Measurements from ENCODE around the gene TESK2.

DNA sequence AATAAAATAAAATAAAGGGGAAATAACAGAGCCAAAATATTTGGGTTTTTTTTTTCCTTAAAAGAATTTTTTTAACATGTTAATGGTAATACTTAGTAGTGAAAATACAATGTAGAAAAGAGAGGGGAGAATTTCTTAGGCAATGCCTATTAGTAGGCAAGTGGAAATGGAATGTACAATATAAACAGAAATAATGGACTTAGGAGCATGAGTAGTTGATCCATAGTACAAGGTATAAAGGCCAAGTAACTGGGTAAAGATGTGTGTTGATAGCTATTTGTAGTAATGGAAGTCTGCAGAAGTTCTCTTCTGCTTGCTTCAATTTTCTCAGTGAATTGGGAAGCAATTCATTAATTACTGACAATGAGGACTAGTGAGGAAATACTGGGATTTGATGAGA is 34.4 kb downstream of the TESK2 start:
- TF ChIP-seq, protein P1, sequence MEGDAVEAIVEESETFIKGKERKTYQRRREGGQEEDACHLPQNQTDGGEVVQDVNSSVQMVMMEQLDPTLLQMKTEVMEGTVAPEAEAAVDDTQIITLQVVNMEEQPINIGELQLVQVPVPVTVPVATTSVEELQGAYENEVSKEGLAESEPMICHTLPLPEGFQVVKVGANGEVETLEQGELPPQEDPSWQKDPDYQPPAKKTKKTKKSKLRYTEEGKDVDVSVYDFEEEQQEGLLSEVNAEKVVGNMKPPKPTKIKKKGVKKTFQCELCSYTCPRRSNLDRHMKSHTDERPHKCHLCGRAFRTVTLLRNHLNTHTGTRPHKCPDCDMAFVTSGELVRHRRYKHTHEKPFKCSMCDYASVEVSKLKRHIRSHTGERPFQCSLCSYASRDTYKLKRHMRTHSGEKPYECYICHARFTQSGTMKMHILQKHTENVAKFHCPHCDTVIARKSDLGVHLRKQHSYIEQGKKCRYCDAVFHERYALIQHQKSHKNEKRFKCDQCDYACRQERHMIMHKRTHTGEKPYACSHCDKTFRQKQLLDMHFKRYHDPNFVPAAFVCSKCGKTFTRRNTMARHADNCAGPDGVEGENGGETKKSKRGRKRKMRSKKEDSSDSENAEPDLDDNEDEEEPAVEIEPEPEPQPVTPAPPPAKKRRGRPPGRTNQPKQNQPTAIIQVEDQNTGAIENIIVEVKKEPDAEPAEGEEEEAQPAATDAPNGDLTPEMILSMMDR (IDR thresholded peaks at IDR 0.05): no peak
- TF ChIP-seq POLR2A (IDR thresholded peaks at IDR 0.05) (no peak), POLR2AphosphoS5 (IDR thresholded peaks at IDR 0.05; ENCODE audit: insufficient read depth in 1 of 2, low read depth in 1 of 2) (no peak)
